ENCODE data around the gene RIOX2.

RIOX2 gene

GRCh38 chr3:97958796-97959195, 13.4 kb downstream of the RIOX2 start:
- Histone ChIP-seq H3K4me3 (replicated peaks; ENCODE audit: low read depth, low read length) (no peak overlapping the region), H3K36me3 (ENCODE audit: control insufficient read depth, insufficient read depth, low read length) (peaks cover 12% of the 10 kb centered on the region), H3K27me3 (replicated peaks; ENCODE audit: control insufficient read depth, insufficient read depth, low read length) (no peaks in the 10 kb centered on the region)
- no peak for TF ChIP-seq CTCF (IDR thresholded peaks at IDR 0.05; ENCODE audit: insufficient read depth, low read length, poor library complexity, severe bottlenecking)
- no peak for DNase-seq (ENCODE audit: extremely low read depth, insufficient read length)

GRCh38 chr3:97958396-97958795, 13.8 kb downstream of the RIOX2 start:
- Histone ChIP-seq H3K4me3 (replicated peaks; ENCODE audit: low read depth, low read length) (no peak overlapping the region), H3K27me3 (replicated peaks; ENCODE audit: control insufficient read depth, insufficient read depth, low read length) (no peaks in the 10 kb centered on the region), H3K36me3 (ENCODE audit: control insufficient read depth, insufficient read depth, low read length) (peaks cover 12% of the 10 kb centered on the region)
- DNase-seq (ENCODE audit: extremely low read depth, insufficient read length), result no peak
- no peak for TF ChIP-seq CTCF (IDR thresholded peaks at IDR 0.05; ENCODE audit: insufficient read depth, low read length, poor library complexity, severe bottlenecking)

- no peak overlapping the region for H3K4me3 ChIP-seq (replicated peaks; ENCODE audit: low read depth, low read length)
- DNase-seq (ENCODE audit: extremely low read depth, insufficient read length), result no peak
- TF ChIP-seq CTCF (IDR thresholded peaks at IDR 0.05; ENCODE audit: insufficient read depth, low read length, poor library complexity, severe bottlenecking), result no peak
- no peaks in the 10 kb centered on the region for H3K27me3 ChIP-seq (replicated peaks; ENCODE audit: control insufficient read depth, insufficient read depth, low read length)
- peaks cover 15% of the 10 kb centered on the region for H3K36me3 ChIP-seq (ENCODE audit: control insufficient read depth, insufficient read depth, low read length)
These were observed 14.5 kb downstream of the RIOX2 start for GRCh38 chr3:97957617-97958311.

GRCh38 chr3:97956051-97956450, 16.2 kb downstream of the RIOX2 start:
- H3K4me3 ChIP-seq (replicated peaks; ENCODE audit: low read depth, low read length), result no peak overlapping the region
- no peak for DNase-seq (ENCODE audit: extremely low read depth, insufficient read length)
- peaks cover 19% of the 10 kb centered on the region for H3K36me3 ChIP-seq (ENCODE audit: control insufficient read depth, insufficient read depth, low read length)
- TF ChIP-seq CTCF (IDR thresholded peaks at IDR 0.05; ENCODE audit: insufficient read depth, low read length, poor library complexity, severe bottlenecking), result no peak
- no peaks in the 10 kb centered on the region for H3K27me3 ChIP-seq (replicated peaks; ENCODE audit: control insufficient read depth, insufficient read depth, low read length)

GRCh38 chr3:97954228-97954827, 17.9 kb downstream of the RIOX2 start:
- DNase-seq (ENCODE audit: extremely low read depth, insufficient read length), result no peak
- Histone ChIP-seq H3K27me3 (replicated peaks; ENCODE audit: control insufficient read depth, insufficient read depth, low read length) (no peaks in the 10 kb centered on the region), H3K36me3 (ENCODE audit: control insufficient read depth, insufficient read depth, low read length) (peaks cover 23% of the 10 kb centered on the region), H3K4me3 (replicated peaks; ENCODE audit: low read depth, low read length) (no peak overlapping the region)
- no peak for TF ChIP-seq CTCF (IDR thresholded peaks at IDR 0.05; ENCODE audit: insufficient read depth, low read length, poor library complexity, severe bottlenecking)
